T-helper 1 cell treated with Interleukin-12 subunit alpha and Interleukin-12 subunit beta and Interleukin-4 antibody, amounts not matched to agents 30 μg/mL and 1 μg/mL, for 36 hours (primary cell): ENCODE results near the gene CMBL.
"Not testable (repeated sequence)": the region's sequence is repeated elsewhere in the genome, so short reads cannot be mapped to it uniquely, and the experiment has no call there.

Experiments used
- H3K27ac Mint-ChIP-seq: one replicate; pipeline ENCODE4 v1.8.0; 2021; ENCODE audit warnings: mild to moderate bottlenecking, mixed read lengths
- H3K27me3 Mint-ChIP-seq: one replicate; pipeline ENCODE4 v1.8.0; 2021; ENCODE audit warnings: low read depth, mixed read lengths
- H3K36me3 Mint-ChIP-seq: one replicate; pipeline ENCODE4 v1.8.0; 2021; ENCODE audit warnings: low read depth, mixed read lengths
- H3K4me1 Mint-ChIP-seq: one replicate; pipeline ENCODE4 v1.8.0; 2021; ENCODE audit warnings: low read depth, mixed read lengths
- H3K4me3 Mint-ChIP-seq: one replicate; pipeline ENCODE4 v1.8.0; 2021; ENCODE audit warnings: mild to moderate bottlenecking, moderate library complexity, mixed read lengths
- H3K9me3 Mint-ChIP-seq: one replicate; pipeline ENCODE4 v1.8.0; 2021; ENCODE audit warnings: mixed read lengths

The CMBL gene

GRCh38 chr5:10289353-10289752 is 18.3 kb downstream of the CMBL start:
- Mint-ChIP-seq H3K27ac (no peak overlapping the region), H3K27me3 (peaks cover 12% of the 10 kb centered on the region), H3K4me1 (peaks cover 2% of the 10 kb centered on the region), H3K9me3 (no peaks in the 10 kb centered on the region), H3K36me3 (no peaks in the 10 kb centered on the region), H3K4me3 (no peak overlapping the region)

DNA sequence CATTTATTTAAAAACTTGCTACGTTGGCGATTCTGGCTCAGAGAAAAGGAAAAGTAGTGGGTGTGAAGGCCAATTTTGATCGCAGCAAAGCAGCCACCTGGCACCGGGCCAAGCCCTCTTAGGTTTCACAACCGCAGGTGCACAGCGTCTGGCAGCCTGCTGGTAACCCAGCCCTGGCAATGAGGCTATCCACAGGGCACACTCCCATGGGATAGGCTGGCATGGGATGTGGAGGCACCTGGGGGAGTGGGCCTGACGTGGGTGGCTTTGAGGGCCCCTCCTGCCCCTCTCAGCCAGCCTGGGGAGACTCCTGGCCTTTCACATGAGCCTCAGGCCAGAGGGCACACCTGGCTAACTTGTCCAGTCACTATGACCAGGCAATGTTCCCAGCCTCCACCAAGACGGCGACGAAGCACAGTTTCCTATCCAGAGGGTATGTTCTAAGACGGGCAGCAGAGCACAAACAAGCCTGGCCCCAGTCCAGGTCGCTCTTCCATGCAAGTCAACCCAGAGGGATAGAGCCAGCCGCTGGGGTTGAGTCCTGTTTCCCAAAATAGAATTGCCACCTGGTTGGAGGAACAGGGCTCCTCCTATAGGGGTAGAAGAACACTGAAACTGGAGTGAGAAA is 19.0 kb downstream of the CMBL start:
- Mint-ChIP-seq H3K9me3 (no peaks in the 10 kb centered on the region), H3K27me3 (peaks cover 8% of the 10 kb centered on the region)

DNA sequence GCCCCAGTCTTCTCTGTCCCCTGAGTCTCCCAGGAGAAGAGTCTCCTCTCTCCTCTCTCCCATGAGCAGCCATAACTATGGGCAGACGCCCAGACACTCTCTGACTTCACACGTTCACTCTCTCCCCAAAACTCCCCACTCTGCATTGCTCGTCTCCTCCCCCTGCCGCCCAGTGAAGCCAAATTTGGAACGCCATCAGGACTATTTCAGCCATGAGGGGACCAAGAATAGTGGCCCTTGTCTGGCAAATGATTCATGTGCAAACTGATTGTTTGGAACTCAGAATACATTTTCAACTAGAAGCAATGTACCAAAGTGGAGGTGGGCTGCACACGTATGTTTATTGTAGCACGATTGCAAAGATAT is 20.9 kb downstream of the CMBL start:
- no peak overlapping the region for H3K4me3 Mint-ChIP-seq
- peaks cover 5% of the 10 kb centered on the region for H3K27me3 Mint-ChIP-seq
- no peaks in the 10 kb centered on the region for H3K9me3 Mint-ChIP-seq
- H3K27ac Mint-ChIP-seq: no peak overlapping the region
- H3K36me3 Mint-ChIP-seq: no peaks in the 10 kb centered on the region
- H3K4me1 Mint-ChIP-seq: peaks cover 8% of the 10 kb centered on the region

More for the DNA sequence above, 19.0 kb downstream of the CMBL start:
- H3K4me3 Mint-ChIP-seq: no peak overlapping the region
- H3K4me1 Mint-ChIP-seq: peaks cover 6% of the 10 kb centered on the region
- no peak overlapping the region for H3K27ac Mint-ChIP-seq
- H3K36me3 Mint-ChIP-seq: no peaks in the 10 kb centered on the region

DNA sequence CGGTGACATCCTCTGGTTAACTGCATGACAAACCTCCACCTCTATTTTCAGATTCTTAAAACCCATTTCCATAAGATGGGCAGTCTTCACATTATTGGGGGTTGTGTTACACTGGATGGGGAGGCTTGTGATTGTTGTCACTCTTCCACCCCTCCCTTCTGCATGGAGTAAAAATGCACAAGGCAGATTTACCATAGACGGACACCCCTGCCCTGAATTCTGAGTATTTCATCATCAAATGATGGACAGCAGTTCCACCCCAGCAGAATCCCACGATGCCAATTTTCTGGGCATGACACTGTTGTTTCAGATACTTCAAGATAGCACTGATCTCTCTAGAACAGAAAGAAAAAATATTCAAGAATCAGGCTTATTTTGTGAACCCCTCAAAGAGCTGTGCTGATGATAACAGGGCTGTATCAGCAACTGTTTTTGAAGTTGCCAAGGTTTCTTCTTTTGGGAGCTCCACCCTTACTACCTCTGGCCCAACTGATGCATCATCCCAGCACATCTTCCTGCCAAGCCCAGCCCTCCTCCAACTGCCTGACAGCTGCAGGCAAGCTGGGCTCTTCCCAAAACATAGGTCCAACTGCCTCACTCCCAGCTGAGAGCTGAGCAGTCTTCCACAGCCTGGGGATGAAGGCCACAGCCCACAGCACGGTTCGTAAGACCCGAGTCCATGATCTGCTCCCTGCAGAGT is 21.4 kb downstream of the CMBL start:
- peaks cover 8% of the 10 kb centered on the region for H3K4me1 Mint-ChIP-seq
- H3K9me3 Mint-ChIP-seq: no peaks in the 10 kb centered on the region
- H3K27ac Mint-ChIP-seq: no peak overlapping the region
- H3K36me3 Mint-ChIP-seq: no peaks in the 10 kb centered on the region
- H3K27me3 Mint-ChIP-seq: peaks cover 5% of the 10 kb centered on the region
- no peak overlapping the region for H3K4me3 Mint-ChIP-seq

- not testable (repeated sequence) for H3K36me3 Mint-ChIP-seq, H3K4me1 Mint-ChIP-seq, H3K27me3 Mint-ChIP-seq, H3K4me3 Mint-ChIP-seq, H3K27ac Mint-ChIP-seq, H3K9me3 Mint-ChIP-seq
Observed at GRCh38 chr5:10285362-10285761, 22.3 kb downstream of the CMBL start.

GRCh38 chr5:10283927-10284635 is 23.6 kb downstream of the CMBL start:
- Mint-ChIP-seq H3K27me3 (no peaks in the 10 kb centered on the region), H3K36me3 (no peaks in the 10 kb centered on the region), H3K4me3 (no peak overlapping the region), H3K4me1 (peaks cover 8% of the 10 kb centered on the region), H3K27ac (no peak overlapping the region), H3K9me3 (no peaks in the 10 kb centered on the region)

- Mint-ChIP-seq H3K27ac (no peak overlapping the region), H3K36me3 (no peaks in the 10 kb centered on the region), H3K4me3 (no peak overlapping the region), H3K9me3 (no peaks in the 10 kb centered on the region), H3K27me3 (peaks cover 10% of the 10 kb centered on the region), H3K4me1 (peaks cover 13% of the 10 kb centered on the region)
Observed at GRCh38 chr5:10279925-10280720, 27.6 kb downstream of the CMBL start.

GRCh38 chr5:10279328-10279727 is 28.4 kb downstream of the CMBL start:
- Mint-ChIP-seq H3K4me3 (no peak overlapping the region), H3K36me3 (no peaks in the 10 kb centered on the region), H3K4me1 (peaks cover 11% of the 10 kb centered on the region), H3K9me3 (no peaks in the 10 kb centered on the region), H3K27ac (no peak overlapping the region), H3K27me3 (peaks cover 10% of the 10 kb centered on the region)

DNA sequence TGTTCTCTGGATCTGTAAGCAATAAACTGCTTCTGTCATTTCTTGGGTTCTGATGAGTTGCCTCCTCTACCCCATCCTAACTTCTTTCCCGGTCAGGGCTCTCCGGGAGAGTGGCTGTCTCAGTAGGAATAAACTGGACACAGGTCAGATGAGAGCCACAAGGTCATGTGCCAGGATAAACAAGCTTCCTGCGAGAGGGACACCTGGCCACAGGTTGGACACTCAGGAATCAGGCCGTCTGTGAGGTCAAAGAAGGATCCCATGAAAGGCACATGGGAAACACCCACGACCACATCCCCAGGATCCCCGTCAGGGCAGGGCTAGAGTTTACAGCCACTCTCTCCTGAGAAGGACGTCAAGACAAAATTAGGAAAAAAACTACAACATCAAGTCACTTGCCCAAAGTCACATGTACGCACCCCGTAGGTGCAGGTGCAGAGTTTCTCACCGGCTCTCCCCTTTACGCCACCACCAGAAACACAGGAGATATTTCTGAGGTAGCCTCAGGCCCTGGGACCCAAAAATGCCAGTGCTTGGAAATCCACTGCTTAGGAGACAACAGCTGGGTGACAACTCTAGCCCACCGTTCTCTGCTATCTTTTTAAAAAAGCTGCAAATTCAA is 28.9 kb downstream of the CMBL start:
- Mint-ChIP-seq H3K36me3 (no peaks in the 10 kb centered on the region), H3K27ac (no peak overlapping the region), H3K4me1 (peaks cover 9% of the 10 kb centered on the region), H3K9me3 (no peaks in the 10 kb centered on the region), H3K4me3 (no peak overlapping the region), H3K27me3 (peaks cover 10% of the 10 kb centered on the region)

DNA sequence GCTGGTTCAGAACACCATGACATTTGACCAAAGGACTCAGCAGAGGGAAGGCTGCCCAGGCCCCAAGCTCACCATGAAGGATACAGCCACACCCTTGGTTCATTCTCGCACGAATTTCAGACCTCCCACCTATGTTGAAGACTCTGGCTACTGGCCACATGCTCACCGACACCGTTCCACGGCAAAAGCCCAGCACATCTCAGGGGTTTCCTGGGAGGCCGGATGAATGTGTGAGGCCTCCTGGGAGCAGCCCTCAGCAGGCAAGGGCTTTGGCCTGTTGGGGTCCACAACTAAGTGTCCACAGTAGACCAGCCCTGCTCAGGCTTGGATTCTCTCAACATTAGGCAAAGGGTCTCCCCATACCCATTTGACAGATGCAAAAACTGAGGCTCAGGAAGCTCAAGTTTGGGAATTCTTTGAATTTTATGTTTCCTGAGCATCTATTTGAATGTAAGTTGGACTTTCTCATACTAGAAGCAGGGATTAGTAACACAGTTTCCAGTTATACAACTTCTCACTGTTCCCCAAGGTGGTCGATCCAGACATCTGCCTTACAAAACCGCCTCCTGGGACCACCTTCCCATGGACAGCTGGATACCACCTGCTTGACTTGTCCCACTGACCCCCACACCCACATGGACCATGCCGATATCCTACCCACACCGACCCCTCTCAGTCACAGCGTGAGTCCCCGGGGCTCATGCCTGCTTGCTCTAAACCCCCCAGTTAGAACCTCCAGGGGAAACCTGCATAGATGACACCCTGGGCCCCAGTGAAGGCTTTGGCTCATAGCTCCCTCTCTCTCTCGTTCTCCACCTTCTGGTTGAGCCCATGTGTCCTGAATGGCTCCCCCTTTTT is 29.7 kb downstream of the CMBL start:
- no peaks in the 10 kb centered on the region for H3K36me3 Mint-ChIP-seq
- H3K4me1 Mint-ChIP-seq: peaks cover 8% of the 10 kb centered on the region
- H3K4me3 Mint-ChIP-seq: no peak overlapping the region
- peaks cover 10% of the 10 kb centered on the region for H3K27me3 Mint-ChIP-seq
- no peak overlapping the region for H3K27ac Mint-ChIP-seq
- H3K9me3 Mint-ChIP-seq: no peaks in the 10 kb centered on the region

DNA sequence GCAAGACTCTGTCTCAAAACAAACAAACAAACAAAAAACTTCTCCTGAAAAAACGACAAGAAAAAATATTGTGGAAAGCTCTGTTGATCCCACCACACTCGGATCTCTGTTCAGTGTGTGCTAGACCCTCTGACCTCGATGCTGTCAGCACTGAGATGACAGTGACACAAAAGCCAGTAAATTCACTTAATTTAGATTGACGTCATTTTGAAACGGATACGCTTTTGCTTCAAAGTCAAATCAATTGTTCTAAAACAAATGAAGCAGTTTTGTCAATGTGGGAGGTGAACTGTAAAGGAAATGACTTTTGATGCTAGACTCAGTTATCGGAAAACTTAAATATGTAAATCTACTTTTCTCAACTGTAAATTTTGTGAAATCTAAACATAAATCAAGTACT is 31.0 kb downstream of the CMBL start:
- H3K4me1 Mint-ChIP-seq: peaks cover 8% of the 10 kb centered on the region
- H3K27me3 Mint-ChIP-seq: peaks cover 16% of the 10 kb centered on the region
- no peaks in the 10 kb centered on the region for H3K36me3 Mint-ChIP-seq
- no peak overlapping the region for H3K27ac Mint-ChIP-seq
- no peaks in the 10 kb centered on the region for H3K9me3 Mint-ChIP-seq
- H3K4me3 Mint-ChIP-seq: no peak overlapping the region

DNA sequence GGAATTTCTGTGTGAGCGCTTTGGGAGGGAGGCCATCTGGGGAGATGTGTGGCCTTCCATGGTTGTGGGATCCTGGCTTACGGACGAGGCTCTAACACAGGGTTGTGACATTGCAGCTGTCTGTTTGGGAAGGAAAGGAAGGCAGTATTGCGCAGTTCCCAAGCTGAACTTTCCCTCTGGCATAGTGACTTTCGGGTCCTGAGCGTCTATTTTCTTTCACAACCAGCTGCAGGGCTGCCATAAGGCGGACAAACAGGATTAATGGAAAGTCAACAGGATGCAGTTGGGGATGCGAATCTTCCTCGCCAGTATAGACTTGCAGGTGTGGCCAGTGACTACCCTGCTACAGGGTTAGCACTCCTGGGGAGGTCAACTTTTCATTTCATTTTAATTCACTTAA is 31.7 kb downstream of the CMBL start:
- H3K27me3 Mint-ChIP-seq: peaks cover 16% of the 10 kb centered on the region
- peaks cover 8% of the 10 kb centered on the region for H3K4me1 Mint-ChIP-seq
- no peaks in the 10 kb centered on the region for H3K36me3 Mint-ChIP-seq
- H3K9me3 Mint-ChIP-seq: no peaks in the 10 kb centered on the region
- H3K4me3 Mint-ChIP-seq: no peak overlapping the region
- no peak overlapping the region for H3K27ac Mint-ChIP-seq

DNA sequence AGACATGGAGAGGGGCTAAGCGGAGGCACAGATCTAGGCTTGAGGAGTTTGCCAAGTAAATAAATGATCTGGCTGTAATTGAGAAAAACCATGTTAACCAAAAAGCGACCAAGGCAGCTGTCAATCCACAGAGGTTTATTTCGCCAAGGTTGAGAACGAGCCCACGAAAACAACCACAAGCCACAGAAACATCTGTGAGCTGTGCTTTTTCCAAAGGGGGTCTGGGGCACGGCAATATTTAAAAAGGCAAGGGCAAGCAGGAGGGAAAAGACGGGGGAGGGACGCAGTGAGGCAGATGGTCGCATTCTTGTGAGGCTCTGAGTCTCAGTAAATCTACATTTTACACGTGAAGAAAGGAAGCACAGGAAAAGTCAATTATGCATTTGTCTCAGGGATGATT is 32.2 kb downstream of the CMBL start:
- H3K9me3 Mint-ChIP-seq: no peaks in the 10 kb centered on the region
- H3K4me1 Mint-ChIP-seq: peaks cover 8% of the 10 kb centered on the region
- no peaks in the 10 kb centered on the region for H3K36me3 Mint-ChIP-seq
- peaks cover 16% of the 10 kb centered on the region for H3K27me3 Mint-ChIP-seq
- no peak overlapping the region for H3K4me3 Mint-ChIP-seq
- H3K27ac Mint-ChIP-seq: no peak overlapping the region

- H3K9me3 Mint-ChIP-seq, H3K4me1 Mint-ChIP-seq, H3K27ac Mint-ChIP-seq, H3K4me3 Mint-ChIP-seq, H3K36me3 Mint-ChIP-seq: not testable (repeated sequence)
- peaks cover 16% of the 10 kb centered on the region for H3K27me3 Mint-ChIP-seq
Observed at GRCh38 chr5:10272875-10273209, 34.9 kb downstream of the CMBL start.
